SHP77 treated with DMSO at 0.1 percent for 48 hours (cell line): Measurements from ENCODE around the gene ANGEL2.
"Not testable (repeated sequence)": the region's sequence is repeated elsewhere in the genome, so short reads cannot be mapped to it uniquely, and the experiment has no call there.

Experiments
- DNase-seq: peaks from one replicate; lab custom pipeline; 2025; lab: John Stamatoyannopoulos, UW

ANGEL2 gene

GRCh38 chr1:212975111-212975918 lies 40.4 kb downstream of the ANGEL2 start:
- no peak for DNase-seq

DNA sequence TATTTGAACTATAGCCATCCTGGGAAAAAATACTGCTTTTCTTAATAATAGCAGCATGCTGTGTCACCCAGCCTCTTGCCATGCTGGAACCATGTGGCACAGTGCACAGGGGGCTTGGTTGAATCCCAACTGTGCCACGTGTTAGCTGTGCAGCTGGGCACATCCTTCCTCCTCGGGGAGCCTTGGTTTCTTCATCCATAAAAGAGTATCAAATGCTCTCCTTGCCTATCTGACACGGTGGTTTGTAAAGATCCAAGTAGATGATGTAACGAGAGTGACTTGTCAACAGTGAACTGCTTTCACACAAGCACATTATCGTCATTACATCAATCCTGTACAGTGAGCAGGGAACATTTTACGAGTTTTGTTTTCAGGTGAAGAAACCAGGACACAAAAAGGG lies 41.0 kb downstream of the ANGEL2 start:
- DNase-seq = no peak

DNA sequence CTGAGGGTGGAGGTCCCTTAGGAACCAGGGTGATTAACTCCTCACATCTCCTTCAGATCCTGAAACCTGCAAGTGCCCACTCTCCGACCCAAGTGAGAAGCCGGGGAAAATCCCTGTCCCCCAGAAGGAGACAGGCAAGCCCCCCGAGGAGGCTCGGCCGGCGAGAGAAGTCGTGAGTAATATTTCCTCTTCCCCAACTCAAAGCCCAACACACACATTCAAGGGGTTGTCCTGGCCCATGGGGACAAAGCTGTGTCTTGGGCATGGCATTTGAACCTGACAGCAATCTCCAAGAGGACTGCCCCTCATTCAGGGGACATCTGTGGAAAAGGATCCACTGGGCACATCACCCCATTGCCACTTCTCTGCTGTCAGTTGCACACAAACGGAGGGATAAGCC lies 41.8 kb downstream of the ANGEL2 start:
- DNase-seq = no peak

DNA sequence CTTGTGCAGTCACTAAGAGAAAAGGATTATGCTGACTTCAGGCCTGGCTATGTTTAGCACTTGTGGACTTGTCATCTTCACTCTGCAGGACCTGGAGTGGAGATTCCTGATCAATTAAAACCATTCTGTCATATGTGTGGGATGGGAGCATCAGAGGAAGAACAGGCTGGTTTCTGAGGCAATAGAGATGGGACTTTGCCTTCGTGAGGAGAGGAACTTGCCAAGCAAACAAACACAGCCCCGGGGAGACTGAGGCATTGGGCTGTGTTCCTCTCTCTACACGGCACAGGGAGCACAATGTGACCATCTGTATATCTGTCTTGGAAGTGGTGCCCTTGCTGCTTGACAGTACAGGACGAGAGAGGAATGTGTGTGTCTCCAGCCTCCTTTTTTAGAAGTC lies 42.2 kb downstream of the ANGEL2 start:
- DNase-seq = no peak

GRCh38 chr1:212971312-212971711 lies 44.4 kb downstream of the ANGEL2 start:
- no peak for DNase-seq

GRCh38 chr1:212970085-212970484 lies 45.6 kb downstream of the ANGEL2 start:
- DNase-seq = no peak

GRCh38 chr1:212968368-212968863 lies 47.3 kb downstream of the ANGEL2 start:
- DNase-seq = no peak

DNA sequence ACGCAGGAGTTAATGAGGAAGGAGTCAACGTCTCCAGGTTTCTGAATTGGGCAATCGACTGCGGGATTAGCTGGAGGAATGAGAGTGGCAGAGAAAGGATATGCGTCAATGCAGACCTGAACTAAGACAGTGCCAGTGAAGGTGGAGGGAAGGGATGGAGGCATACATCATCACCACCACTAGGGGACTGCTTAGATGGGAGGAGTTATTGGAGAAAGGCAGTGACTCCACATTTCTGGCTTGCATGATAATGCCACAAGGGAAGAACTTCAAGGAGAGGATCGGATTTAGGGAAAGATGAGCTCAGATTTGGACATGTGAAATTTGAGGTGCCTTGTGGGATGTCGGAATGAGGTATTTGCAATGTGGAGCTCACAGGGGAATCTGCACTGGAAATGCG lies 47.9 kb downstream of the ANGEL2 start:
- no peak for DNase-seq

DNA sequence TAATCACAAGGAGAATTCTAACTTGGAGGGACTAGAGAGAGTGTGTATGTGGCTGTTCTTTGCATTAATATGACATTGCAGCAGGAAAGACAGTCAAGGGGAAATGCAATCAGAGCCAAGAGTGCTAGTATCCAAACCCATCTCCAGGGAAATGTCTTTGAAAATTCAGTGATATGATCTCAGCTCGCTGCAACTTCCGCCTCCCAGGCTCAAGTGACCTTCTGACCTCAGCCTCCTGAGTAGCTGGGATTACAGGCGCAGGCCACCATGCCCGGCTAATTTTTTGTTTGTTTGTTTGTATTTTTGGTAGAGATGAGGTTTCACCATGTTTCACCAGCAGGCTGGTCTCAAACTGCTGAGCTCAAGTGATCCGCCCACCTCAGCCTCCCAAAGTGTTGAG lies 49.1 kb downstream of the ANGEL2 start:
- no peak for DNase-seq

DNA sequence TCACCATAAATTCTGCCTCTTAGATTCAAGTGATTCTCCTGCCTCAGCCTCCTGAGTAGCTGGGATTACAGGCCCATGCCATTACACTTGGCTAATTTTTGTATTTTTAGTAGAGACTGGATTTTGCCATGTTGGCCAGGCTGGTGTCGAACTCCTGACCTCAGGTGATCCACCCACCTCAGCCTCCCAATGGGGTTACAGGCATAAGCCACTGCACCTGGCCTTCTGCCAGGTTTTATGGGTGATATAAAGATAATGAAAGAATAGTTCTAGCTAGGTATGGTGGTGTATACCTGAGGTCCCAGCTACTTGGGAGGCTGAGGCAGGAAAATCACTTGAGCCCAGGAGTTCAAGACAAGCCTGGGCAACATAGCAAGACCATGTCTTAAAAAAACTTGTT lies 50.7 kb downstream of the ANGEL2 start:
- DNase-seq = not testable (repeated sequence)

DNA sequence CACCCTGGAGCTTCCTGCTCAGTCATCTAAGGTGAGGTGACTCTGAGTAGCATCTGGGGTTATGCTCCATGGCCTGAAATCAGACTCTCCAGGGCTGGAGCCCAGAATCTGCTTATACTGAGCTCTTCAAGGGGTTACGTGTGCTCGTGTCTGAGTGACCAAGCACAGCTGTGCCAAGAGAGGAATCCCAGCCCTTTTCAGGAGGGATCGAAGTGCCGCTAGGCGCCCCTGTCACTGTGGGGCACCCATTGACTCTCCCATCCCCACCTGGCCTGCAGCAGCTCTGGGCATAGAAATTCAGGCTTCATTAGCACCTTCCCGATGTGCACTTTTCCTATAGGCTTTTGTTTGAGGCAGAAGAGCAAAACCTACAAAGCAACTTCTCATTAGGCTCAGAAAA lies 51.6 kb downstream of the ANGEL2 start:
- DNase-seq = no peak

- DNase-seq = no peak
These were observed 53.2 kb downstream of the ANGEL2 start for GRCh38 chr1:212962509-212962908.

DNA sequence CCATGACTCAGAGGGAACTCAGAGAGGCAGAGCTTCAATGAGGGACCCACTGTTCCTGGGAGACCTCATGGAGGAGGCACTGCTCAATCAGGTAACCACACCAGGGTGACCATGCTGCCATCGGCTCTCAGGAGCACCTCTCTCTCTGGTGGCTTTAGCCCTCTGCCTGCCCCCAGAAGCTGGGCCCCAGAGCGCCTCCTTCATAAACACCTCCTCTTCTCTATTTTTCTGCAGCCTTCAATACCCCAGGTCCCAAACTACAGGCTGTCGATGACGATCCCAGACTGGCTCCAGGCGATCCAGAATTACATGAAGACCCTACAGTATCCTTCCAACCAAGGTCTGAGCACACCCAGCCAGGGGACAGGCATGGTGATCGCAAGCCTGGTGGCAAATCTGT lies 54.7 kb downstream of the ANGEL2 start:
- no peak for DNase-seq

- no peak for DNase-seq
These were observed 56.1 kb downstream of the ANGEL2 start for GRCh38 chr1:212959266-212960220.

- no peak for DNase-seq
These were observed 57.5 kb downstream of the ANGEL2 start for GRCh38 chr1:212958175-212958574.

DNA sequence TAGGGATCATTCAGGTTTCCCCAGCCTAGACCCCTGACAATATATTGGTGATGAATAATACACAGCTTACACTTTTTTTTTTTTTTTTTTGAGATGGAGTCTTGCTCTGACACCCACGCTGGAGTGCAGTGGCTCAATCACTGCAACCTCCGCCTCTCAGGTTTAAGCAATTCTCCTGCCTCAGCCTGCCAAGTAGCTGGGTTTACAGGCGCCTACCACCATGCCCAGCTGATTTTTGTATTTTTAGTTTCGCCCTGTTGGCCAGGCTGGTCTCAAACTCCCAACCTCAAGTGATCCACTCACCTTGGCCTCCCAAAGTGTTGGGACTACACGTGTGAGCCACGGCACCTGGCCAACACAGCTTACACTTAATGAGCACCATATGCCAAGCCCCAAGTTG lies 58.1 kb downstream of the ANGEL2 start:
- no peak for DNase-seq

DNA sequence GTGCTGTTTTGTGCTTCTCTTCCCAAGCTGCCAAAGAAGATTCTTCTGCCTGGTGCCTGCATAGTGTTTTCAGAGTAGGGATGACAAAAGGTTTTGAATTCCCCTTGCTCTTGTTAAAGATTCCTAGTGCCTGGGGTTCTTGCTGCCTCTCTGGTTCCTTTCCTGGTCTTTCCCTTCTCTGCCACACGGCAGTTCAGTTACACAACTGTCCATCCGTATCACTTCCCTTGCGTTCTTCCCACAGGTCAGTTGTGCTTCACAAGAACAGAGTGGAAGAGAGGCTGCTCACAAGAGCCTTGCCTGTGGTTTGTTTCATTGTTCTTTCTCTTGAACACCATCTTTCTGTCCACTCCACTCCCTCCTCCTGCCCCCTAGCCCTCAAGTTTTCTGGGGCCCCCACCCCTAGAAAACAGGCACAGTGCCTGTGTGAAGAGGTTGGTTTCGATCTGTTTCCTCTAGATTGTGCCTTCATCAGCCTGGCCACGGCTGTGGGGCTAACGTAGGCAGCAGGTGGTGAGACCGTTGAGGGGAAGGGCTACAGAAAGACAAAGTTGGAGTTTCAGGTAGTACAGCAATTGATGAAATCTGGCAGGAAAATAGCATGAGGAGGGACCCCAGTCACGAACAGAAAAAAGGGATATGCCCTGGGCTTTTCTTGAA lies 59.6 kb downstream of the ANGEL2 start:
- DNase-seq = no peak

GRCh38 chr1:212955098-212955497 lies 60.6 kb downstream of the ANGEL2 start:
- DNase-seq = no peak

DNA sequence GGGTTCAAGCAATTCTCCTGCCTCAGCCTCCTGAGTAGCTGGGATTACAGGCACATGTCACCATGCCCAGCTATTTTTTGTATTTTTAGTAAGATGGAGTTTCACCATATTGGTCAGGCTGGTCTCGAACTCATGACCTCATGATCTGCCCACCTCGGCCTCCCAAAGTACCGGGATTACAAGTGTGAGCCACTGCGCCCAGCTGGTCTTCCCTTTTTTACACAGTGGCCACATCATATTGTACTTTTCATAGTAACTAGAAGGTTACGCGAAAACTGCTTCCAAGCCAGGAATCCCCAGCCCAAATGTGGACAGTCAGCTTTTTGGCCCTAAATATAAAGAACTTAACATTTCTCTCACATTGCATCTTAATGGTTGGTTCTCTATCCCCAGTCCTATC lies 61.2 kb downstream of the ANGEL2 start:
- DNase-seq = no peak

- no peak for DNase-seq
These were observed 62.3 kb downstream of the ANGEL2 start for GRCh38 chr1:212953321-212953720.

GRCh38 chr1:212952641-212952976 lies 63.1 kb downstream of the ANGEL2 start:
- DNase-seq = no peak

DNA sequence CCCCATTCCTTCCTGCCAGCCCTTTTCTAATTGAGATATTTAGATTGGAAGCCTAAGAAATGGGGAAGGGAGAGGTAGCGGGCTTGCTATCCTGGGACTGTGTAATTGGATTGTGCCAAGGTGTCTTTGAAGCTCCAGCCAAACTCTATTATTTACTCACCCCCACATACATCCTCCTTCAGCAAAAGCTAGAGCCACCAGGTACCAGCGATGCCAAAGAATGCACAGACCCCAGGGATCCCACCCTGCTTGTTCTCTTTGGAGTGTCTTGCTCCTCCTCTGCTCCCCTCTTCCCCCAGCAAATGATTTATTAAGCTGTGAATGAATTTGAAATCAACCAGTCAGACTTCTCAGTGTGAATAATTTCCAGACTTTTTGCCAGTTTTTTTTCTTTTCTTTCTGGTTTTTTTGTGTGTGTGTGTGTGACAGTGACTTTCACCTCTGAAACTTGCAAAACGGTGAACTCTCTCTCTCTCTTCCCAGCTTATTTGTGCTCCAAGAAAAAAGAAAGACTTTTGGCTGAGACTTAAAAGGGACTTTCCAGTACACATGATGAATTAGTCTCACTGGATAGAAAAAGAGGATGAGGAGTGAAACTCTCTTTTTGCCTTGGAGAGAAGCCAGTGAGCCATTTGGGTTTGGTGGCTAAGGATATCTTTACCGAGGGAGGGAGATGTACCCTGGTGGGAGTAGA lies 63.6 kb downstream of the ANGEL2 start:
- DNase-seq = no peak
